NCI-H345 (cell line): ENCODE results near the gene COL12A1.
"Not testable (repeated sequence)": the region's sequence is repeated elsewhere in the genome, so short reads cannot be mapped to it uniquely, and the experiment has no call there.

Experiments used
- DNase-seq: peaks from one replicate; lab custom pipeline; 2025; lab: John Stamatoyannopoulos, UW

The COL12A1 gene

DNA sequence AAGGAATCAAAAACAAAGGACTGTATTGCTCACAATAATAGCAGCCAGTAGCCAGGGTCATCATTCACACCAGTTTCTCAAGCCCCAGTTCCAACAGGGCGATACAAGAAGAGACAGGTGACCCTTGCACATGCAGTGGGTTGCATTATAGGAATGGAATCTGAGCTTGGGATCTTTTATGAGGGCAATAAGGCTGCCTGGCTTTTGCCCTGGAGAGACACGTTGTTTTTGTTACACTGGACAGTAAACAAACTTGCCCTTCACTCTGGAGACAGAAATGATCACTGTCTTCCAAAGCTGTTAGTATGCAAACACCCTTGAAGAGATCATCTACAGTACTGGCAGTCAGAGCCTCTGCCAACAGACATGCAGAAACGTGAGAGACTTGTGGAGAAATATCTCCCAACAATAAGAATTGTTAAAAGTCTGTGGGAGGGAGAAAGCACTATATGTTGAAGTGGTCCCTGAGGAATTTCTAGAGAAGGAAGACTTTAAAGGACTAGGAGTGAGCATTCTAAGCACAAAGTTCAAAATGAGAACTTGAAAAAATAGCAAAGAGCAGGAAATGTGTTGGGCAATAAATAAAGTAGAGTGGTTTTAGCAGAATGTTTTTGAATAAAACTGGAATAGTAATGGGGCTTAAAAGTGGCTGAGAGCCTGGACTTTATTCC lies 6.2 kb upstream of the COL12A1 start:
- no peak for DNase-seq

DNA sequence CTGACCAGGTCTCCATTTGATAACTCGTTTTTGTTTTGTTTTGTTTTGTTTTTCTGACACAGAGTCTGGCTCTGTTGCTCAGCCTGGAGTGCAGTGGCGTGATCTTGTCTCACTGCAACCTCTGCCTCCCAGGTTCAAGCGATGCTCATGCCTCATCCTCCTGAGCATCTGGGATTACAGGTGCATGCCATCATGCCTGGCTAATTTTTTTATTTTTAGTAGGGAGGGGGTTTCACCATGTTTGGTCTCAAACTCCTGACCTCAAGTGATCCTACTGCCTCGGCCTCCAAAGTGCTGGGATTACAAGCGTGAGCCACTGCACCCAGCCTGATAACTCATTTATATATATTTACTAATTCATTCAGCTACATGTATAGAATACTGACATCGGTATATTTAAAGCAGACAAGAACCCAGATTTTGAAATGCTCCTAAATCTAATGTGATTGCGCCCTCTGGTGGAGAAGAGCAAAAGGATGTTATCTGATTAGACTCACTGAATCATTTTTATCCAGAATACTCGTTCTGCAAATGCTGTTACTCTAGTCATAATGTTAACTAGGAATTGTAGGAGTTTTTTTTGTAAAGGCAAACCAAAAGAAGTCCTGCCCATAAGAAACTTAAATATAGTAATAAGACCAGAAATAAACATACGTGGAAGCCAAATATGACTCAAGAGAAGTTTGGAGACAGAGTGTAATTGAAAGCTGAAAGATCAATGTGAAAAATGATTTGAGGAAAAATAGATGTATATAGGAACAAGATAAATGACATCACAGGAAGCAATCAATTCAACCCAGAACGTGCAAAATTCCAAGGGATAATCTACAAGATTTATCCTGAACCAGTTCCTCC lies 5.3 kb upstream of the COL12A1 start:
- peak; percentile 58 for DNase-seq

DNA sequence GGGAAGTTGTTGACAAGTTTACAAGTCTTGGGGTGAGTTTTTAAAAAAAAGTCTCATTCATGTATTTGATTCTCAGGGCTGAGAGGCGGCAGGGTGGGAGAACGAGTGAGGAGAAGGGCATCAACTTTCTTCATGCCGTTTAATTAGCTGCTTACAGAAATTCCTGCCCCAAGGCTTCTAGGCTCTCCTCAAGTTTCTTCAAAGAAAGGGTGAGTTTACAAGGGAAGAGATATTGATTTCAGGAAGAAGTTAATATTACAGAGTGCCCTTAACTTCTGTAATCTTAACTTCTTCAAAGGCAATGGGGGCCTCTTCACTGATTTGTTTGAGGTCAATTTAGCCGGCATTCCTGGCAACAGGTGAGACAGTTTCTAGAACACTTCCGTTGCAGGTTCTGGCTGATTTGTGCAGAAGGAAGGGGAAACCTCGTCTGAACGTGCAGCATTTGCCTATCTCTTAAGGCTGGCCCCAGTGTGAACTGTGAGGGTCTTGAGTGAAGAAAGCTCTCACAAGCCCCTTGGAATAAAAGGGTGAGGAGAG lies 3.4 kb upstream of the COL12A1 start:
- DNase-seq: no peak

DNA sequence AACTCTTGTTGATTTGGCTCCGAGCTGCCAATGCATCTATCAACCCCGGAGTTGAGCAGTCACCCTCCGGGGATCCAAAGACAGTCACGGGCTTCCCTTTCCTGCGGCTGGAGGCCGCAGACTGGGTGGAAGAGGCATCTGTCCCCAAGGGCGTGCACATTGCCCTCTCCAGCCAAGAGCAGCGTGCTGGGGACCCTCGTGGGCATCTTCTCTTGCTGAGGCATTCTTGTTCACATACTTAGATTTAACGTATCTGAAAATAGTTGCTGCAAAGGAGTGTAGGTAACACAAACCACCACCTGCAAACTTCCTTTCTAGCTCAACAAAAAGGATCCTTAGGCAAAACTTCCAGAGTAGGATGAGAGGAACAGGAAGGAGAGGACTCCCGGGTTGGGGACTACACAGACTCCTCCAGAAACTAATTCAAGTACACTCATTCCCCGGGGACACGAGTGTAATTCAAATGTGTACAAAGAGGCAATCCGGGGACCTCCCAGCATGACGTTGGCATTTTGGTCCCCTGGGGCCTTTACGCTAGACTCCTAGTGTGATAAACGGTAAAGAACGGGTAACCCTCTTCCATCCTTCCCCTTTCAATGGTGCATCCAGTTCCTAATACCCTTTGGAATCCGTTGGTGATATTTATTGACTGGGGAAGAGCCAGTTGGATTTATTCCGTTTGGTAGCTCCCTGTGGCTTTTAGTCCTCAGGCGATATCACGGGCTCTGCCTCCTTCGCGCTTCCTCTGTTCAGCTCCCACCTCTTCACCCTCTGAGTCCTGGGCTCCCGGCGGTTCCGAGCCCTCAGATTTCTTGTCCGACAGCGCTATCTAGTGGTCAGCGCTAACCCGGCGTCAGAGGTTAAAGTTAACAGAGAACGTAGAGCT lies 2.7 kb upstream of the COL12A1 start:
- DNase-seq: peak; percentile 81

DNA sequence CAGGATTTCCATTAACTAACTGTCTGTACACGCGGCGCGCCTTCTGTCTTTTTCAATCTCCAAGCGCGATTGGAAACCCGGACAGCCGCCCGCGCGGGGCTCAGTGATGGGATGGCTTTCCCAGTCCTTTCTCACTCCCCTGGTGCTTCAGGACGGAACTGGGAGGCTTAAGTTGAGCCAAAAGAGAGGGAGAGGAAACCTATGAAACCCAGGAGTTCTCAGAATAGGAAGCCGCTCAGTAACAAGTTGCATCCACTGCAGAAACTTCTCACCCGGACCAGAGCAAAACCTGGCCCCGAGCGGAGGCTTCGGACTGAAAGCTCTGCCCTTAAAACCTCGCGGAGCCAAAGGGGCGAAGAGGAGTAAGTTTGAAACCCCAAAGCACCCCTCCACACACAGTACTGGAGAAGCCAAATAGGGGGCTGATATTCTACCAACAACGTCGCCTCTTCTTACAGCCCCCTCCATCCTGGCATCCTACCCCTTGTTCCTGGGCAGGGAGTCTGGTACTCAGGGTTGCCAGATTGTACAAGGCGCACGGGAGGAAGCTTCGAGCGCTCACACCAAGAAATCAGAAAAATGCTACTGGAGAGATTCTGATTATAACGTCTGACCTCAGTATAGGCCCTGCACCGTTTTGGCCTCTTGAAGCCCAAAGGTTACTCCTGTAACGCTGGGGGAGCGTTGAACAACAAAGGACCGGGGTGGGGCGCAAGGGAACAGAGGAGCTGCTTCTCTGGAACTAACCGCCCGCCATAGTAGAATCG lies 906 bp upstream of the COL12A1 start:
- DNase-seq: no peak

DNA sequence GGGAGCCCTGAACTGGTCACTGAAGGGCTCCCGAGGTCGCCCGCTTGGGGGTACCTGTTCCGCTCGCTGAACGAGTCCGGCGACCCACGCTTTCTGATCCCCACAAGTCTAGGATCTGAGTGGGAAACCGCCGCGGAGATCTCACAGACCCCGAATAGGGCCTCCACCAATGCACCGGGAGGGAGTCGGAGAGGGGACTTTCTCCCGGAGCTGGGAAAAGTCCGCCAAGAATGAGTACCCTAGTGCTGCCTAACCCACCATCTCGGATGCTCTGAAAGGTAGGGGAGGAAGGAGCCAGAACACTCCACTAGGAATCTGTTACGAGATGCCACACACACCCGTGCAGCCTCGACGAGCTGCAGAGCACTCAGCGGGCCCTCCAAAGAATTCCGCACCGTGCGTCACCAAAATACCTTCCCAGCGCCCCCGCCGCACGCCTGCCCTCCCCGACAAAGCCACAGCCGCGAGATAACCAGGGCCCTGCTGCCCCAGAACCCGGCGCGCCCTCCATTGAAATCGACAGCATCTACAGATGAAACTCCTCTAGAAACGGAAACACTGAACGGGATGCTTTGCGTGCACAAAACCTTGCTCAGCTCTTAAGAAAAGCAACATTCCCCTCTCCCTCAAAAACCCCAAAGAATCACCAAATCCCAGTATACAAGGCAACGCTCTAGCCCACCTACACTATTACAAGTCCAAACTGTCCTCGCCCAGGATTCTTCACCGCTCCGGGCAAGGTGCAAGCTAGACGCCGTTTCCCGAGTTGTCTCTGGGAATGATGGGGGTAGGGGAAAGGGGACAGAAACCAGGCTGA lies 686 bp downstream of the COL12A1 start:
- DNase-seq: peak; percentile 37

DNA sequence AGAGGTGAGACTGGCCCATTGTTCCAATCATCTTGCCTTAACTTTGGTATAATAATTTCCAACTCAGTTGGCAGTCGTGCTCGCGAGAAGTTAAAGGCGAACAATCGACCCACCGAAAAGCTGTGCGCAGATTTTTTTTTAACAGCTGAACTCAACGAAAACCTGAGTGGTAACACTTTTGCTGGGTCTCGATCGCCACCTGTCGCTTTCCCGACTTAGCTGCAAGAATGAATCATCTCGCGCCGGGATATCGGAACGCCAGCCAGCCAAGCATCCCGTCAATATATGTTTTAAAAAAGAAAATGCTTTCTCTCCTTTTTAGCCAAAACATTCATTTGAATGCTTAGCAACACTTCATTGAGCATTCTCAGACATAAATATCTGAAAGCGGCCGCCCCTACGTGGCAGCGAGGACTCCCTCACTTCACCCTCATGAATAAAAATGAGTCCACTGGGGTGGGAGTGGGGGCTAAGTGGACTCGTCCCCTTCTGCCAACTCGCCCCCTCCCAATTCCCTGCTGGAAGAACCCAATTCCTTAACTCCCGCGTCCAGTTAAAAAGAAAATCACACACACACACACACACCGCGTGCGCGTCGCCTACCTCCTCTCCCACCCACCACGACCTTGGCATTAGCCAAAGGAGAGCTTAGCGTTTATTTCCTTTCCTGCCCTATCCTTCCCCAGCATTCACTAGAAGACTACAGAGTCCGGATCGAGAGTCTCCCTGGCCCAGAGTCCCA lies 1.5 kb downstream of the COL12A1 start:
- DNase-seq: peak; percentile 69

DNA sequence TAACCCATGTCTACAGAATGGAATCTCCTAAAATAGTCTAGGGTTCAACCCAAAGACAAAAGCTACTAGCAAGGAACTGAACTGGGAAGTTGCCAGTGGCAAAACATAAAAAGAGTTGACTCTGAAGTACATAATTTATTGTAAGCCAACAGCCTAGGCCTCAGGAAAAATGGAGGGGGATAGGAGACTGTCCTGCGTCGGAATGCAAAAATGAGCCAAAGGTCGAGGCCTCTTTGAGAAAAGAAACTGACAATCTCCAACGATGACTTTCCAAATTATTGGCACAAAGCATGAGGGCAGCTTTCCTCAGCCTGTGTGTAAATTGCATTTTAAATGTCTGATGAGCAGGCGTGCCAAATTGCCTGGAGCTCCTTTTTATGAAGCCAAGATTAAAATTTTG lies 2.1 kb downstream of the COL12A1 start:
- no peak for DNase-seq

DNA sequence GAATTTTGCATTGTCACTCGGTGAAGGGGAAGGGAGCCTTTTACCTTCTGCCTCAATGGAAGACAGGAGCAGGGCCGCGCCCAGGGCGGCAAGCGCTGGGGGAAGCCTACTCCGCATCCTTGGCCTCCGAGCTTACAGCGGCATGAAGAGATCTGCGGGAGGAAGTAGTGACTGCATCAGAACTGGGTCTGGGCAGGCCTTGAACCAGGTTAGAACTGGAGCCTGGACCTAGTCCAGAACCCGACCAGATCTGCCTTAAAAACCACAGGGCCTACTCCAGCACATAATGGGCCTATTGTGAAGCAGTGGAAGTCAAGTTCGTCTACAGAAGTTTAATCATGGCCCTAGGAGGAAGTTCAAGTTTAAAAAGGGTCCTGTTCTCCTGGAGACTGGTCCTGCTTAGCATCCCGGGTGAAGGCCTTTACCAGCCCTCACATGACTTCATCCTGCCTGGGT lies 3.1 kb downstream of the COL12A1 start:
- DNase-seq: no peak

DNA sequence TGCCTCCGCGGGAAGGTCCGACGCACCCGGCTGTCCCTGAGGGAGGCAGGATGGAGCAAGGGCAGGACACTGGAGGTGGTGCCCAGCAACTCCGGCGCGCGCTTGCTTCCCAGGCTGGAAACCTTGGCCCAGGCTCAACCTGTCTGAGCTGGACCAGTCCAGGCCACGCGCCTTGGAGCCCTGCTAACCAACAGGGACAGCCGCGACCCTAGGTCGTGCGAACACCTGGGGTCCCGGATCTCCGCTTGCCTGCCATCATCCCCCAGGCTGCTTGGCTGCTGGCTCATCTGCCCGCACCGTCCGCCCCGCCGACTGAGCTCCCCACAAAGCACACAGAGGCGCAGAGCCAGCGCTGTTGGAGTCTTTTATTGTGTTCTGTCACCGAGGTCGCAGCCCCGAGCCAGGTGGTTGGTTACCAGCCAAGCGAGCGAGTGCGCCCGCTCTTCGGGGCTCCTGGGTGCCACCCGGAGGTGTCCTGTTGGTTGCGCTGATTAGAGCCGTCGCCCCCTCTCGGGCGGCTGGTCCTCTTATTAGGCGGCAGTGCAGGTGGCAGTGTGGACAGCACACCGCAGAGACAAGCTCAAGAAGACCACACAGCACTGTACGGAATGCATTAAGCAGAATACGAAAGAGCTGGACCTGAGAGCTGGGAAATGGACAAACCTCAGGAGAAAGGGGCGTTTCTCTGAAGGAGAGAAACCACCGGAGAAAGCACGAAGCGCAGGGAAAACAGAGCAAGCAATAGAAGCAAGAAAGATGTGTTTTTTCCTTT lies 3.8 kb downstream of the COL12A1 start:
- DNase-seq: peak; percentile 28

DNA sequence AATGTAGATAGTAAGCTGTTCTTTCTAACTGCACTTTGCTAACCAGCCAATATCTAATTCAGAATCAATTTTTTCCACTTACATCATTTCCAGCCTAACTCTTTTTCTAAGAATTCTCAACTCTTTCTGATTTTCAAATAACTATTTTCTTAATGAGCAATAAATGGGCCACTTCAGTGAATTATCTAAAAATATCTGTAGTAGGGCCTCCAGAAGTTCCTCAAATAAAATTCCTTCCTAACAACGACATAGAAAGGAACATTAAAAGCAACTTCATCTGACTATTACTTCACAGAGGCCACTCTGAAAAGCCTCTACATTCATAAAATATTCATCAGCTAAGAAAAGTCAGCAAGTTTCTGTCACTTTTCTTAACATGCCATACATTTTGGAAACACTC lies 4.8 kb downstream of the COL12A1 start:
- no peak for DNase-seq

DNA sequence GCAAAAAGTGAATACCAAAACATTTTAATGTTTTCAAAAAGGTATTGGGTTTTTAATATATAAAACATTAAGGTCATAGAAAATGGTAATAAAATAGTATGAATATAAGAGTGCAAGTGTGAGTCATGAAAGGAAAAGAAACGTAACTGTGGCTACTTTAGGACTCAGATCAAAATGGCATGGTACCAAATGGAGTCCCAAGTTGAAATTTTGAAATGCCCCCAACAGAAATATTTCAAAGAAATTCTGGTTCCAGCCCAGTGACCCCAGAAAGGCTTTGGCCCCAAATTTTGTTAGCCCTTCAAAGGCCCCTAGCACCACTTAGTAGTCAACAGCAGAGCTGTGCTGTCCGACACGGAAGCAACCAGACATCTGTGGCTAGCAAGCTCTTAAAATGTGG lies 6.0 kb downstream of the COL12A1 start:
- DNase-seq: no peak

DNA sequence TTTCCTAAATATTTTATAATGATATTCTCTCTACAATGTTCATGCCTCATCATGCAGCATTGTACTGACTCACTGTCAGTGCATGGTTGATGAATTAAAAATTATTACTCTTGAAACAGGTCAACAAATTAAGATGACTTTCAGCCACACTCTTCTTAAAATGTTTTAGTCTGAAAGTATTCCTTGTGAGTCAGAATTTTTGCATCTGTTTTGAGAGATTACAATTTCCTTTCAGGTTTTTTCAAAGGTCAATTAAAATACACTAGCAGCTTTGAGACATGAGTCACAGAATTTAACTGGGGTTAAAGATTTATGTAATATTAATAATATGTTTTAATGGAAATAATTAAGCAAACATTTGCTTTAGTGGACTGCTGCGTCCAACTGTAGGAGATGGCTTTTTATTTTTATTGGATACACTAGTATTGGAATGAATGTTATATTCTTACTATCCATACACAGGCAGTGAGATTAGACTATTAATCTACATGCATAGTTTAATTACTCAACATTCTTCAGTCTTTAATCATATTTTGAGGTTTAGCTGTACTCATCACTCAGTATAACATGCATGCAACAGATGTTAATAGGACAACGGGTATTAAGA lies 9.7 kb downstream of the COL12A1 start:
- DNase-seq: no peak

DNA sequence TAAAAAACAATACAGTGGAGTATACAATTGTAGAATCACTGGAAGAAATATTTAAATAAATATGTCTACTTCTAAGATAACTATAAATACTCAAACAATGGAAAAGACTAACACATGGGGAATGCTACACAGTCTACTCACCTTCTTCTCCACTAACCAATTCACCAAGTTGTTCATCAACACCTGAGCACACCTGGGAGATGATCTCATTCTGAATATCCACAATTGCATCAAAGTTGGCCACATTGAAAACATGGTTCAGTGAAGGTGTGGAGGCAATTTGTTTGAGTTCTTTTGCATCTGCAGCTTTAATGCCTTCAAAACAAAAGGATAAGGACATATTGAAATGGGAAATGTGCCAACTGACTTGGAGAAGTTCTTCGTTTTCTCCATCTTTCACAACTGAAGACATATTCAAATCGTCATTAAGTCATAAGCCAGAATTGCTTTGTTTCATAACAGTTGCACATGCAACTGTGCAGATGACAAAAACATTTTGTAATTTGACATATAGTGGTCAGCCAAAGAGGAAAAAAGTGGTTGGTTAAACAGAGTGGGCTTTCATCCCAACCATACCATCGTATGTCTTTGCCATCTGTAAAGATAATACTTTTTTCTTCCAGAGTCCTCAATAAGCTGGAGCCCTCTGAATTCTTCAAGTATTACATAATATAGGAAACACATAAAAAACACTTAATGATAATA lies 17.5 kb downstream of the COL12A1 start:
- no peak for DNase-seq

DNA sequence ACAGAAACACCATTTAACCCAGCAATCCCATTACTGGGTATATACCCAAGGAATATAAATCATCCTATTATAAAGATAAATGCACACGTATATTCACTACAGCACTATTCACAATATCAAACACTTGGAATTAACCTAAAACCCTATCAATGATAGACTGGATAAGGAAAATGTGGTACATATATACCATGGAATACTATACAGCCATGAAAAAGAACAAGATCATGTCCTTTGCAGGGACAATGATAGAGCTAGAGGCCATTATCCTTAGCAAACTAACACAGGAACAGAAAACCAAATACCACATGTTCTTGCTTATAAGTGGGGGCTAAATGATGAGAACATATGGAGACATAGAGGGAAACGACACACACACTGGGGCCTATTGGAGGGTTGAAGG lies 19.3 kb downstream of the COL12A1 start:
- DNase-seq: not testable (repeated sequence)

DNA sequence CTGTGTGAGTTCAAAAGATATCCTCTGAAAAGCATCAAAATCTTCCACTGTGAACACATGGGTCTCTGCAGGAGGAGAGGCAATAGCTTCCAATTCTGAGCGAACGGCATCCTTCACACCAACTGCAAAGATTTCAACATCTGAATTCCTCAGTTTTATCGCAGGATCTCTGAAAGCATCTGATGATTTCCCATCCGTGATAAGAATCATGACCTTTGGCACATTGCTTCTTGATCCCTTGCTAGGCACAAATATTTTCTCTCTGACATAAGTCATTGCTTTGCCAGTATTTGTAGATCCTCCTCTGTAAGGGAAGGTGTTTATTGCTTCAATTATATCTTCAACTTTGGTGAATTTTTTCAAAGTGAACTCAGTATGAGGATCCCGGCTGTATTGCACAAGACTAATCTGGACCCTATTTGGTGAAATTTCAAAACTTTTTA lies 22.7 kb downstream of the COL12A1 start:
- DNase-seq: no peak

DNA sequence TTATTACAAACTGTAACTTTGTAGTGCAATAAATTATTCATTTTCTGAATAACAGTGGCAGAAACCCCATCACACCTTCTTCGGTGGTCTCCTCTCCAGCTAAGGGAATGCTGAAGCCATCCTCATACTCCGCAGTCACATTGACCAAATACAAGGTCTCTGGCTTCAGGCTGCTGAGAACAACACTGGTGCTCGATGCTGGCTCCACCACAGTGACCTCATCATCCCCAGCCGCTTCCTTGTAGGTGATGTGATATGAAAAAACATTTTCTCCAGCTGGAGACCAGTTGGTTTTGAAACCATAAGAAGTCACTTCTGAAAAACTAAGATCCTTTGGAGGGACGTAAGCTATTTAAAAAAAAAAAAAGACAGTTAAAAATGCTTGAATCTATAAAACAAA lies 25.0 kb downstream of the COL12A1 start:
- no peak for DNase-seq

DNA sequence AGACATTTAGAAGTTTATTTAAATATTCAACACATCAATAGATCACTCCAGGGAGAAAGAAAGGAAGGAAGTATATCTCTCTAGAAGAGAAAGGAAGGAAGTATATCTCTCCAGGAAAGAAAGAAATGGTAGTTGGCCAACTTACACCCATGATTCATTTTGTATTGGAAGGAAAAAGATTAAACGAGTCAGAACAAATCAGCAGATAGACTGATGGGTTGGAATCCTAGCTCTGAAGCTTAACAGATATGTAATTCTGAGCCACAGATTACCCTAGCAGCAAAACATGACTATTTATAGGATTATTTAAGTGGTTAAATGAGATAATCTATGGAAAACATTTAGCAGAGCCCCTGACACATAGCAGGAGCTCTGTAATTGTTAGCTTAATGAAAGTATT lies 27.1 kb downstream of the COL12A1 start:
- DNase-seq: no peak
